ENCODE measurements around the gene PRDM1.

The PRDM1 gene

DNA sequence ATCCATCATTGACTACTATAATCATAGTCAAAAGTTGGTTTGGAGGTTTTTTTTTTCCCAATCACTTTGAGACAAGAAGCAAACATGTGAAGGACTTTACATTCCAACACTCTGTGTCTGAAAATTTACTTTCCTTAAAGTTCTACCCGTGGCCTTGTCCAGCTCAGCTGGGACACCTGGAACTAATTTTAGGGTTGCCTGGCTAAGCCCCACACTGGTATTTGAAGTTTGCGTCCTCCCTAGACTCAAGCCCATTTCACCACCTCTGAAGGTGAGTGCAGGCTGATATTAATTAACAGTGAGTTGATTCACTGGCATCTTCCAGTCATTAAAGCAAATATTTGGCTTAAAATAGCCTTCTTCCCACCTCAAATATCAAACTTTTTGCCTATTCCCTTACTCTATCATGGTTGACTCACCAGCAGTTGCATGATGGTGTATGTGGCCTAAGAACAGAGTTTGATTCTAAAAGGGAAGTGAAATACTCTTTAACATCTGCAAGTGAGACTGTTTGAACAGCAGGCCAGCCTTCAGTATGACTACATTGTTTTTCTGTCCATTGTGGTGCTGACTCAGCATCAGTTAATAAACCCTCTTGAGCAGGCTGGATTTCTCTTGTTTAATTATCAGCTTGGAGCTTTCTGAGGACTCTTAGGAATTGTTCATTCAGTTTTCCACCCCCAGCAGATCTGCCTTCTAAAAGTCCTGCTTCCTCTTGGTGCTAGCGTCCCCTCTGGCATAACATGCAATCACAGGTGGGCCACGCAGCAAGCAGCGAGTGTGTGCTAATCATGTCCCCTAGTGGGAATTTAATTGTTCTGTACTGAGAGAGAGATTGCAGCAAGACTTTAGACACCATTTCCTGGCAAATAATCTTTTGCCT, 1.8 kb upstream of the PRDM1 start:
- TF ChIP-seq ZFP3 (CRISPR knock-in tag; IDR thresholded peaks at IDR 0.05) (no peak), CSRNP3 (CRISPR knock-in tag; IDR thresholded peaks at IDR 0.05) (no peak), ZNF8 (CRISPR knock-in tag; IDR thresholded peaks at IDR 0.05) (no peak), OSR1 (CRISPR knock-in tag; IDR thresholded peaks at IDR 0.05) (no peak), TOX (CRISPR knock-in tag; IDR thresholded peaks at IDR 0.05; ENCODE audit: borderline replicate concordance) (no peak), TCF4 (CRISPR knock-in tag; IDR thresholded peaks at IDR 0.05; ENCODE audit: borderline replicate concordance) (no peak), PATZ1 (CRISPR knock-in tag; IDR thresholded peaks at IDR 0.05; ENCODE audit: borderline replicate concordance) (no peak), GLIS3 (CRISPR knock-in tag; IDR thresholded peaks at IDR 0.05) (no peak), ISL1 (CRISPR knock-in tag; IDR thresholded peaks at IDR 0.05) (no peak), ZNF70 (CRISPR knock-in tag; IDR thresholded peaks at IDR 0.05) (no peak), ARNTL (CRISPR knock-in tag; IDR thresholded peaks at IDR 0.05; ENCODE audit: borderline replicate concordance, low read depth) (no peak), BACH2 (CRISPR knock-in tag; IDR thresholded peaks at IDR 0.05; ENCODE audit: borderline replicate concordance) (no peak), ESRRG (CRISPR knock-in tag; IDR thresholded peaks at IDR 0.05) (no peak), SNAI2 (CRISPR knock-in tag; IDR thresholded peaks at IDR 0.05) (no peak), PPARA (CRISPR knock-in tag; IDR thresholded peaks at IDR 0.05; ENCODE audit: borderline replicate concordance) (no peak), RARB (CRISPR knock-in tag; IDR thresholded peaks at IDR 0.05) (no peak), POU6F1 (CRISPR knock-in tag; IDR thresholded peaks at IDR 0.05; ENCODE audit: borderline replicate concordance, low read depth) (no peak), ZNF565 (CRISPR knock-in tag; conservative IDR thresholded peaks at IDR 0.05; ENCODE audit: low read depth) (no peak)
- TF ChIP-seq, protein P1, sequence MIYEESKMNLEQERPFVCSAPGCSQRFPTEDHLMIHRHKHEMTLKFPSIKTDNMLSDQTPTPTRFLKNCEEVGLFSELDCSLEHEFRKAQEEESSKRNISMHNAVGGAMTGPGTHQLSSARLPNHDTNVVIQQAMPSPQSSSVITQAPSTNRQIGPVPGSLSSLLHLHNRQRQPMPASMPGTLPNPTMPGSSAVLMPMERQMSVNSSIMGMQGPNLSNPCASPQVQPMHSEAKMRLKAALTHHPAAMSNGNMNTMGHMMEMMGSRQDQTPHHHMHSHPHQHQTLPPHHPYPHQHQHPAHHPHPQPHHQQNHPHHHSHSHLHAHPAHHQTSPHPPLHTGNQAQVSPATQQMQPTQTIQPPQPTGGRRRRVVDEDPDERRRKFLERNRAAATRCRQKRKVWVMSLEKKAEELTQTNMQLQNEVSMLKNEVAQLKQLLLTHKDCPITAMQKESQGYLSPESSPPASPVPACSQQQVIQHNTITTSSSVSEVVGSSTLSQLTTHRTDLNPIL (CRISPR knock-in tag; IDR thresholded peaks at IDR 0.05; ENCODE audit: low read depth): no peak
- TF ChIP-seq, protein P2, sequence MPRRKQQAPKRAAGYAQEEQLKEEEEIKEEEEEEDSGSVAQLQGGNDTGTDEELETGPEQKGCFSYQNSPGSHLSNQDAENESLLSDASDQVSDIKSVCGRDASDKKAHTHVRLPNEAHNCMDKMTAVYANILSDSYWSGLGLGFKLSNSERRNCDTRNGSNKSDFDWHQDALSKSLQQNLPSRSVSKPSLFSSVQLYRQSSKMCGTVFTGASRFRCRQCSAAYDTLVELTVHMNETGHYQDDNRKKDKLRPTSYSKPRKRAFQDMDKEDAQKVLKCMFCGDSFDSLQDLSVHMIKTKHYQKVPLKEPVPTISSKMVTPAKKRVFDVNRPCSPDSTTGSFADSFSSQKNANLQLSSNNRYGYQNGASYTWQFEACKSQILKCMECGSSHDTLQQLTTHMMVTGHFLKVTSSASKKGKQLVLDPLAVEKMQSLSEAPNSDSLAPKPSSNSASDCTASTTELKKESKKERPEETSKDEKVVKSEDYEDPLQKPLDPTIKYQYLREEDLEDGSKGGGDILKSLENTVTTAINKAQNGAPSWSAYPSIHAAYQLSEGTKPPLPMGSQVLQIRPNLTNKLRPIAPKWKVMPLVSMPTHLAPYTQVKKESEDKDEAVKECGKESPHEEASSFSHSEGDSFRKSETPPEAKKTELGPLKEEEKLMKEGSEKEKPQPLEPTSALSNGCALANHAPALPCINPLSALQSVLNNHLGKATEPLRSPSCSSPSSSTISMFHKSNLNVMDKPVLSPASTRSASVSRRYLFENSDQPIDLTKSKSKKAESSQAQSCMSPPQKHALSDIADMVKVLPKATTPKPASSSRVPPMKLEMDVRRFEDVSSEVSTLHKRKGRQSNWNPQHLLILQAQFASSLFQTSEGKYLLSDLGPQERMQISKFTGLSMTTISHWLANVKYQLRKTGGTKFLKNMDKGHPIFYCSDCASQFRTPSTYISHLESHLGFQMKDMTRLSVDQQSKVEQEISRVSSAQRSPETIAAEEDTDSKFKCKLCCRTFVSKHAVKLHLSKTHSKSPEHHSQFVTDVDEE (CRISPR knock-in tag; IDR thresholded peaks at IDR 0.05): no peak
- ATAC-seq: peak; percentile 13

DNA sequence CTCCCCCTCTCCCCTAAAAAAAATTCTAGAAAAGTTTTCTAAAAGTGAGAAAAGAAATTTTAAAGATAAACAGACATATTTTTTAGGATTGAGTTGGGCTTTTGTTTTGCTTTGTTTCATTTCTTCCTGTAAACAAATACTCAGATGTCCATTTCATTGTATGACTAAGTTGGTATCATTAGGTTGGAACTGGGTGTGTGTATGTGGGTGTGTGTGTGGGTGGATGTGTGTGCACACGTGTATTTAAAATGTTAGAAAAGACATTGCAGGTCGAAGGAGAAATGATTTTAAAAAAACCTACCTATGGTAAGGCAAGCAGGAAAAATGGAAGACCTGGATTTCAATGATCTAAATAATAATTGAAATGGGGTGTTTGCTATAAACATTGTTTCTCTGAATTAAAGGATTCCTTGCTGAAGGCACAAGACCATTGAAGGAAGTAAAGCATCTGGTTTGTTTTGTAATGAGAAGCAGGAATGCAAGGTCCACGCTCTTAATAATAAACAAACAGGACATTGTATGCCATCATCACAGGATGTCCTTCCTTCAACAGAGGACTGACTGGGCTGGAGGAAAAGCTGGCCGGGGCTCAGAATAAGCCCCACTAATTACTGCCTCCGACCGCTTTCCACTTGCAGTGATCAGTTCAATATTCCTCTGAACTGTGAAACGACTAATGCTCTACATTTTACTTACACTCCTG, 996 bp upstream of the PRDM1 start:
- no peak for ATAC-seq
- no peak for TF ChIP-seq RARB (CRISPR knock-in tag; IDR thresholded peaks at IDR 0.05)
- no peak for TF ChIP-seq ZNF565 (CRISPR knock-in tag; conservative IDR thresholded peaks at IDR 0.05; ENCODE audit: low read depth)
- TF ChIP-seq ESRRG (CRISPR knock-in tag; IDR thresholded peaks at IDR 0.05): no peak
- no peak for TF ChIP-seq BACH2 (CRISPR knock-in tag; IDR thresholded peaks at IDR 0.05; ENCODE audit: borderline replicate concordance)
